ENCODE data around the gene MTMR12.

MTMR12 gene

DNA sequence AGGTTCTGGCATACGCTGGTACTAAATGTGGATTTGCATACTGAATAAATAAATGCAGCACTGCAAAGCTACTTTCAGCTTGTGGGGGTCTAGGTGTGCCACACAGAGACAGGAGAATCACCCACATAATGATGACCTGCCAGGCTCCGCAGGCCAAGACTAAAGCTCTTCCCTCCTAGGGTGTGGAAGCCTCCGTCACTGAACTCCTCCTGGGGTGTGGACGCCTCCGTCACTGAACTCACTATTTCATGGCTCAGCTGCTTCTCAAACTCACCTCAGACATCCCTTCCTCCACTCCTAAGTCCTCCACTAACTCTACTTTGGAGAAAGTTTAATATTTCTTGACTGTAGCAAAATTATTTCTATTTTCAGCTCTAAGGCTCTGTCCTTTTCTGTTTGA is 73.4 kb downstream of the MTMR12 start:
- no peak for DNase-seq
- Histone ChIP-seq H3K27ac (ENCODE audit: low read length) (no peak overlapping the region), H3K9me3 (ENCODE audit: insufficient read depth, low read length, severe bottlenecking) (no peaks in the 10 kb centered on the region), H3K4me3 (ENCODE audit: low read depth in 1 of 2, low read length in 2 of 2) (no peak overlapping the region), H4K20me1 (ENCODE audit: insufficient read depth, low read length) (no peaks in the 10 kb centered on the region), H3K27me3 (ENCODE audit: insufficient read depth, low read length, poor library complexity) (no peaks in the 10 kb centered on the region), H3K79me2 (ENCODE audit: insufficient read depth, low read length) (no peaks in the 10 kb centered on the region), H2AFZ (ENCODE audit: low read depth, low read length) (no peak overlapping the region), H3K9ac (ENCODE audit: low read depth, low read length) (no peak overlapping the region), H3K4me1 (ENCODE audit: insufficient read depth, low read length) (no peaks in the 10 kb centered on the region), H3K4me2 (ENCODE audit: insufficient read depth, low read length) (no peak overlapping the region), H3K36me3 (ENCODE audit: insufficient read depth, low read length) (peaks cover 71% of the 10 kb centered on the region)
- TF ChIP-seq, protein P1, sequence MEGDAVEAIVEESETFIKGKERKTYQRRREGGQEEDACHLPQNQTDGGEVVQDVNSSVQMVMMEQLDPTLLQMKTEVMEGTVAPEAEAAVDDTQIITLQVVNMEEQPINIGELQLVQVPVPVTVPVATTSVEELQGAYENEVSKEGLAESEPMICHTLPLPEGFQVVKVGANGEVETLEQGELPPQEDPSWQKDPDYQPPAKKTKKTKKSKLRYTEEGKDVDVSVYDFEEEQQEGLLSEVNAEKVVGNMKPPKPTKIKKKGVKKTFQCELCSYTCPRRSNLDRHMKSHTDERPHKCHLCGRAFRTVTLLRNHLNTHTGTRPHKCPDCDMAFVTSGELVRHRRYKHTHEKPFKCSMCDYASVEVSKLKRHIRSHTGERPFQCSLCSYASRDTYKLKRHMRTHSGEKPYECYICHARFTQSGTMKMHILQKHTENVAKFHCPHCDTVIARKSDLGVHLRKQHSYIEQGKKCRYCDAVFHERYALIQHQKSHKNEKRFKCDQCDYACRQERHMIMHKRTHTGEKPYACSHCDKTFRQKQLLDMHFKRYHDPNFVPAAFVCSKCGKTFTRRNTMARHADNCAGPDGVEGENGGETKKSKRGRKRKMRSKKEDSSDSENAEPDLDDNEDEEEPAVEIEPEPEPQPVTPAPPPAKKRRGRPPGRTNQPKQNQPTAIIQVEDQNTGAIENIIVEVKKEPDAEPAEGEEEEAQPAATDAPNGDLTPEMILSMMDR (IDR thresholded peaks at IDR 0.05; ENCODE audit: borderline replicate concordance, extremely low read depth, low read length, poor library complexity, severe bottlenecking) = no peak
- no peak for TF ChIP-seq EZH2 (IDR thresholded peaks at IDR 0.05; ENCODE audit: borderline replicate concordance, low read depth, low read length, severe bottlenecking)
- ATAC-seq (ENCODE audit: insufficient read depth, low read depth) = no peak

DNA sequence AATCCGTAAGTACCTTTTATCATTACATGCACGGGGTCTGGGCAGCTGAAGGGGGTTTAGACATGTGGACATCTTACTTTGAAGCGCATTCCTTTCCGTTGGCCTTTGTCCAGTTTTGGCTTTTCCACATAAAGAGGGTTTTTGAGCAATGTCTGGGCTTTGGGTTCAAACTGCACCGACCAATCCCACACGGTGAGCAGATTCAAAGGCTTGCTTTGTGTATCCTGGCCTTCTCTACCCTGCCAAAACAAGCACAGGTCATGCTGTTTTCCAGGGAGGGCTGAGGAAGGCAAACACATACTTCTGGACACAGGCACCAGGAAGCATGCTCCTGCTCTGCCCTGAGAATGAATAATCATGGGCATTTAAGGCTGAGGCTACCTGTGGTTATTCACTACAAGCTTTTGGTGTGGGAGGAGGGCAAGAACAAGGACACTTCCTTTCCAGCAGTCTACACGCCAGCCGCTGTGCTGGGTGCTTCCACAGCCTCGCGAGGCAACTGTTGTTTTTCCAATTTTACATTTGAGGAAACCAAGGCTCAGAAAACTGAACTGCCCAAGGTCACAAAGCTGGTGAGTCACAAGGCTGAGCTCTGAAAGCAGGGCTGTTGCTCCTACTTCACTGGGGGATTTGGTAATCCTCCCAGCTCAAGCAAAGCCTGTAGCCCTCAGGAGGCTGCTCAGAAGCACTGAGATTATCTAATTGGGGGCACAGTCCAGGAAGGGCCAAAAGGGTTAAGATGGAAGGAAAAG is 78.9 kb downstream of the MTMR12 start:
- no peaks in the 10 kb centered on the region for H3K27me3 ChIP-seq (ENCODE audit: insufficient read depth, low read length, poor library complexity)
- ATAC-seq (ENCODE audit: insufficient read depth, low read depth) (no peak), DNase-seq (no peak)
- no peak overlapping the region for H3K9ac ChIP-seq (ENCODE audit: low read depth, low read length)
- H3K4me3 ChIP-seq (ENCODE audit: low read depth in 1 of 2, low read length in 2 of 2) = no peak overlapping the region
- TF ChIP-seq, protein P1 (IDR thresholded peaks at IDR 0.05; ENCODE audit: borderline replicate concordance, extremely low read depth, low read length, poor library complexity, severe bottlenecking) = no peak
- TF ChIP-seq EZH2 (IDR thresholded peaks at IDR 0.05; ENCODE audit: borderline replicate concordance, low read depth, low read length, severe bottlenecking) = no peak
- H3K9me3 ChIP-seq (ENCODE audit: insufficient read depth, low read length, severe bottlenecking) = no peaks in the 10 kb centered on the region
- H3K36me3 ChIP-seq (ENCODE audit: insufficient read depth, low read length) = peaks cover 63% of the 10 kb centered on the region
- no peaks in the 10 kb centered on the region for H3K4me1 ChIP-seq (ENCODE audit: insufficient read depth, low read length)
- no peak overlapping the region for H3K4me2 ChIP-seq (ENCODE audit: insufficient read depth, low read length)
- no peak overlapping the region for H2AFZ ChIP-seq (ENCODE audit: low read depth, low read length)
- 0 out of 2 replicates have a peak, but pooled peaks cover 7% of the 10 kb centered on the region for H4K20me1 ChIP-seq (ENCODE audit: insufficient read depth, low read length)
- no peaks in the 10 kb centered on the region for H3K79me2 ChIP-seq (ENCODE audit: insufficient read depth, low read length)
- H3K27ac ChIP-seq (ENCODE audit: low read length) = no peak overlapping the region

DNA sequence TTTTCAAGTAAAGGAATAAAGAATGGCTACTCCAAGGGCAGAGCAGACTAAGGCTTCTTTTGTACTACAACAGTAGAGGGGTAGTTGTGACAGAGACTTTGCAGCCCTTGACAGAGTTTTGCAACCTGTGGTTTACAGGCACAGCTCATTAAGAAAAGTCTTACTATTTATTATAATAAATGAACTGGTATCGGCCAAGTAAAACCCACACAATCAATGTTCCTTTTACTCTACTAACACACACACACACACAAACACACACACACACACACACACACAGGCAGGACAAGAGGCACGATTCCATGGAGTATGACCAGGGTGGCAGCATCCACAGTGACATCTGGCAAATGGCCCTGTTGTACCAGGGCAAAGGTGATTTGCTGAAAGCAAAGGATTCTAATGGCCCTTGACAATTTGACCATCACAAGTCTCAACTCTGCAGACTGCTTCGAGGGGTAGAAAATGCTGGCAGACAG is 79.5 kb downstream of the MTMR12 start:
- Histone ChIP-seq H3K27me3 (ENCODE audit: insufficient read depth, low read length, poor library complexity) (no peaks in the 10 kb centered on the region), H3K9ac (ENCODE audit: low read depth, low read length) (no peak overlapping the region)

More for the DNA sequence above, 79.5 kb downstream of the MTMR12 start:
- DNase-seq (no peak), ATAC-seq (ENCODE audit: insufficient read depth, low read depth) (no peak)
- 0 out of 2 replicates have a peak, but pooled peaks cover 7% of the 10 kb centered on the region for H4K20me1 ChIP-seq (ENCODE audit: insufficient read depth, low read length)
- no peaks in the 10 kb centered on the region for H3K79me2 ChIP-seq (ENCODE audit: insufficient read depth, low read length)
- no peak overlapping the region for H2AFZ ChIP-seq (ENCODE audit: low read depth, low read length)
- H3K4me1 ChIP-seq (ENCODE audit: insufficient read depth, low read length) = no peaks in the 10 kb centered on the region
- no peak overlapping the region for H3K4me2 ChIP-seq (ENCODE audit: insufficient read depth, low read length)
- no peak overlapping the region for H3K4me3 ChIP-seq (ENCODE audit: low read depth in 1 of 2, low read length in 2 of 2)
- TF ChIP-seq, protein P1 (IDR thresholded peaks at IDR 0.05; ENCODE audit: borderline replicate concordance, extremely low read depth, low read length, poor library complexity, severe bottlenecking) = no peak
- no peak for TF ChIP-seq EZH2 (IDR thresholded peaks at IDR 0.05; ENCODE audit: borderline replicate concordance, low read depth, low read length, severe bottlenecking)
- H3K27ac ChIP-seq (ENCODE audit: low read length) = no peak overlapping the region
- H3K9me3 ChIP-seq (ENCODE audit: insufficient read depth, low read length, severe bottlenecking) = no peaks in the 10 kb centered on the region
- H3K36me3 ChIP-seq (ENCODE audit: insufficient read depth, low read length) = peaks cover 63% of the 10 kb centered on the region
